Measurements from ENCODE around the gene TBX2. TPM values are rescaled to one million over a fixed set of nuclear protein-coding genes. Genes with fewer than 3 reads are reported as not detected.

TBX2 gene
- total and polyA plus RNA-seq, 10 of the 15 experiments (the other 5 are each of a cell fraction or from before 2014, with no cell fraction given) = 0.13 TPM; not detected in 9

- no peak for ATAC-seq
- POLR2A ChIA-PET = no interaction called here
- no peak overlapping the region for H2AFZ ChIP-seq (ENCODE audit: control insufficient read depth, low read depth, low read length)
- in situ Hi-C loops (cut with MboI) = no loop called here
- H3K4me1 ChIP-seq (ENCODE audit: control insufficient read depth, insufficient read depth, low read length) = no peaks in the 10 kb centered on the region
- WGBS (ENCODE audit: insufficient coverage, insufficient replicate concordance, low lambda C conversion rate, missing lambda C conversion rate) = 49% methylated on average over 37 of the region's 37 CpGs
- FAIRE-seq = no peak
- H3K9ac ChIP-seq (ENCODE audit: control insufficient read depth, insufficient read depth, low read length) = no peak overlapping the region
- H4K20me1 ChIP-seq (ENCODE audit: control insufficient read depth, insufficient read depth) = no peaks in the 10 kb centered on the region
- no peaks in the 10 kb centered on the region; the same call in 2 of the 3 replicates for H3K9me3 ChIP-seq (replicated peaks; ENCODE audit: control insufficient read depth, insufficient read depth, low read length)
- RAD21 ChIA-PET (ENCODE audit: unreplicated experiment) = no interaction called here
- SMC1A ChIA-PET (ENCODE audit: uncharacterized antibody, unreplicated experiment) = no interaction called here
- no peak overlapping the region for H3K4me2 ChIP-seq (ENCODE audit: control insufficient read depth, insufficient read depth)
- peaks cover 44 to 50% of the 10 kb centered on the region in 2 experiments for H3K27me3 ChIP-seq (replicated peaks in 1 of 2; ENCODE audit: control insufficient read depth in 2 of 2, insufficient read depth in 2 of 2, low read length in 1 of 2)
- H3K79me2 ChIP-seq (ENCODE audit: control insufficient read depth, insufficient read depth, low read length) = no peaks in the 10 kb centered on the region
- TF ChIP-seq ATF7 (IDR thresholded peaks at IDR 0.05; ENCODE audit: low read depth) (no peak), CHD2 (IDR thresholded peaks at IDR 0.05; ENCODE audit: borderline replicate concordance, low read depth, low read length) (no peak), ETV6 (conservative IDR thresholded peaks at IDR 0.05 in 1 of 2, IDR thresholded peaks at IDR 0.05 in 1 of 2; ENCODE audit: borderline replicate concordance in 1 of 2, low read depth in 1 of 2) (no peak; a peak in 2 of 4 replicates), CBFB (IDR thresholded peaks at IDR 0.05; ENCODE audit: low read depth) (no peak), E2F8 (IDR thresholded peaks at IDR 0.05; ENCODE audit: low read depth, partially characterized antibody) (no peak), TARDBP (IDR thresholded peaks at IDR 0.05; ENCODE audit: borderline replicate concordance) (no peak)
- no peak overlapping the region for H3K4me3 ChIP-seq
- CTCF ChIA-PET = no interaction called here
- no peak overlapping the region for H3K27ac ChIP-seq (ENCODE audit: control insufficient read depth, insufficient read depth)
- no TSS peak for BruUV-seq (replicated peaks)
- intact Hi-C loops (cut with micrococcal nuclease; ENCODE audit: unreplicated experiment) = no loop called here
- no peak for DNase-seq (ENCODE audit: low read depth, low spot score)
- H3K36me3 ChIP-seq (ENCODE audit: control insufficient read depth in 2 of 2, insufficient read depth in 2 of 2, low read length in 1 of 2) = no peaks in the 10 kb centered on the region
These were observed 6.3 kb downstream of the TBX2 start for GRCh38 chr17:61405686-61406536.
